A549 (cell line): Measurements from ENCODE around the gene OCA2. TPM values are rescaled to one million over a fixed set of nuclear protein-coding genes. Genes with fewer than 3 reads are reported as not detected.

Source experiments
- ATAC-seq, 2 experiments: fragments of 200-7000 bp in 1 of 2; fragments of >200 bp in 1 of 2; cut with Nextera tagmentation in 1 of 2; cut with Tn5 transposase in 1 of 2; 3 replicates each; pipeline versions ENCODE4 v1.8.0 to v1.9.1; 2018 to 2020; ENCODE audit warnings: mild to moderate bottlenecking in 1 of 2, moderate library complexity in 1 of 2
- CTCF ChIA-PET: fragments of 300-600 bp; sonication (Branson Sonifier 250); formaldehyde crosslinking; extraction: SDS; loops from one replicate; lab custom pipeline; 2021; ENCODE audit warnings: antibody characterized with exemption, inconsistent platforms; lab: Yijun Ruan, JAX
- POLR2A ChIA-PET: fragments of 350-600 bp; formaldehyde crosslinking; extraction: SDS; loops from one replicate; lab custom pipeline; 2021; ENCODE audit warnings: antibody characterized with exemption, inconsistent platforms; lab: Yijun Ruan, JAX
- DNase-seq, 2 experiments: peaks; one replicate each; pipeline versions ENCODE4 v3.0.0 to v3.0.0-alpha.2; 2011 to 2016; ENCODE audit warnings: low read depth in 1 of 2, low spot score in 1 of 2
- FAIRE-seq: peaks from 2 replicates; lab custom pipeline; 2011; peaks lifted over from hg19 to GRCh38; lab: Jason Lieb, UNC
- H3K27ac ChIP-seq, 2 experiments: fragments of >200 bp; sonication (Bioruptor Twin); formaldehyde crosslinking; 3 replicates each; pipeline ENCODE4 v1.5.1; 2016 to 2017
- H3K4me1 ChIP-seq: fragments of >200 bp; sonication (Bioruptor Twin); formaldehyde crosslinking; 3 replicates; pipeline ENCODE4 v1.6.1; 2016
- H3K4me2 ChIP-seq: fragments of >200 bp; sonication (Bioruptor Twin); formaldehyde crosslinking; 3 replicates; pipeline ENCODE4 v1.6.1; 2016
- H3K4me3 ChIP-seq: fragments of >200 bp; sonication (Bioruptor Twin); formaldehyde crosslinking; 3 replicates; pipeline ENCODE4 v1.5.1; 2016
- H3K9me3 ChIP-seq: fragments of >200 bp; sonication (Bioruptor Twin); formaldehyde crosslinking; 3 replicates; pipeline ENCODE4 v1.6.1; 2016
- CEBPB ChIP-seq, 2 experiments: fragments of >200 bp in 1 of 2; sonication (Bioruptor Twin) in 1 of 2; formaldehyde crosslinking in 1 of 2; IDR thresholded peaks; 2 replicates each; pipeline ENCODE4 v1.6.1; 2012 to 2016
- ELK1 ChIP-seq: fragments of 150-350 bp; IDR thresholded peaks from 2 replicates; pipeline ENCODE4 v1.6.1; 2014; ENCODE audit warnings: low read depth, mild to moderate bottlenecking, low read length
- EP300 ChIP-seq, 2 experiments: fragments of >200 bp; sonication (Bioruptor Twin); formaldehyde crosslinking; IDR thresholded peaks; 2 replicates in 1 of 2; 3 replicates in 1 of 2; pipeline ENCODE4 v1.6.1; 2016 to 2017
- FOSB ChIP-seq: fragments of 250-450 bp; sonication (Bioruptor Pico); IDR thresholded peaks from 2 replicates; pipeline ENCODE4 v1.5.0; 2020; ENCODE audit warnings: mild to moderate bottlenecking, moderate library complexity
- GATA3 ChIP-seq: IDR thresholded peaks from 2 replicates; pipeline ENCODE4 v1.6.1; 2012; ENCODE audit warnings: borderline replicate concordance
- HMGXB4 ChIP-seq: fragments of 250-450 bp; sonication (Bioruptor Pico); IDR thresholded peaks from 2 replicates; pipeline ENCODE4 v1.5.0; 2021; ENCODE audit warnings: mild to moderate bottlenecking, moderate library complexity, borderline replicate concordance
- HOXB13 ChIP-seq: fragments of 250-450 bp; sonication (Bioruptor Pico); IDR thresholded peaks from 2 replicates; pipeline ENCODE4 v1.5.0; 2020; ENCODE audit warnings: low read depth, mild to moderate bottlenecking, moderate library complexity
- JUN ChIP-seq, 2 experiments: fragments of >200 bp; sonication (Bioruptor Twin); formaldehyde crosslinking; IDR thresholded peaks; 2 replicates in 1 of 2; 3 replicates in 1 of 2; pipeline ENCODE4 v1.6.1; 2016 to 2017
- MAFK ChIP-seq: fragments of 450-650 bp; IDR thresholded peaks from 2 replicates; pipeline ENCODE4 v1.6.1; 2014; ENCODE audit not compliant: partially characterized antibody
- MAX ChIP-seq: IDR thresholded peaks from 2 replicates; pipeline ENCODE4 v1.6.1; 2012
- POLR2A ChIP-seq: IDR thresholded peaks from 2 replicates; pipeline ENCODE4 v1.6.1; 2012; ENCODE audit warnings: mild to moderate bottlenecking, low read length
- RARB ChIP-seq: fragments of 250-450 bp; sonication (Bioruptor Pico); IDR thresholded peaks from 2 replicates; pipeline ENCODE4 v1.8.0; 2021; ENCODE audit warnings: mild to moderate bottlenecking, moderate library complexity
- REST ChIP-seq: fragments of 200-600 bp; sonication (generic); IDR thresholded peaks from 2 replicates; pipeline ENCODE4 v1.6.1; 2016; ENCODE audit warnings: antibody characterized with exemption, mild to moderate bottlenecking, moderate library complexity
- WGBS: methylation state at CpG from one replicate; pipeline ENCODE4 v1.1.6; 2017; ENCODE audit errors: missing lambda C conversion rate; 5-methylcytosine and 5-hydroxymethylcytosine counted together
- polyA plus RNA-seq, 4 experiments: library from polyadenylated mRNA; depleted of rRNA in 3 of 4; stranded (reverse); fragments of >200 nt; fragmentation: RNase III in 1 of 4; extraction: RNeasy Plus Mini Kit Qiagen cat#74134 plus additional on column Dnase treatment in 1 of 4; gene quantifications; 2 replicates in 3 of 4; 3 replicates in 1 of 4; pipeline ENCODE4 v1.2.3, GENCODE V29; 2011 to 2017

The OCA2 gene
- polyA plus RNA-seq, 2 of the 4 experiments (the other 2 are of a cell fraction) = 0.17 to 0.25 TPM

- H3K4me3 ChIP-seq = no peak overlapping the region
- ATAC-seq (no peak), DNase-seq (no peak), FAIRE-seq (peak; percentile 65)
- CTCF ChIA-PET = interaction anchor here (1.2 to 4.1 kb wide), 5 partner anchors 13 to 1124 kb away, joined by 3 to 24 read pairs (median 4); no protein-coding TSS in a partner anchor
- H3K27ac ChIP-seq = no peak overlapping the region
- 90% methylated on average over 5 of the region's 5 CpGs for WGBS
- H3K9me3 ChIP-seq = no peaks in the 10 kb centered on the region
- H3K4me1 ChIP-seq = peaks cover 7% of the 10 kb centered on the region; the same call in 2 of the 3 replicates
- H3K4me2 ChIP-seq = no peak overlapping the region
- TF ChIP-seq POLR2A (no peak), MAFK (peak; percentile 91)
- TF ChIP-seq, all 56 proteins: peak for 1
- POLR2A ChIA-PET = no interaction called here
Observed at GRCh38 chr15:28097656-28098359, 1.3 kb downstream of the OCA2 start.

GRCh38 chr15:28096670-28097431 lies 2.3 kb downstream of the OCA2 start:
- peak overlapping the region; percentile 81 for H3K4me2 ChIP-seq
- TF ChIP-seq POLR2A = no peak
- TF ChIP-seq REST = no peak
- ATAC-seq (peak; percentile 1 to 2; a peak in 4 of 6 replicates), FAIRE-seq (no peak), DNase-seq (no peak)
- ChIA-PET CTCF (interaction anchor here (1.2 to 4.1 kb wide), 5 partner anchors 12 to 28 kb away, joined by 3 to 24 read pairs (median 4); no protein-coding TSS in a partner anchor), POLR2A (interaction anchor here (1.1 kb wide), 1 partner anchor 11 kb away, joined by 4 read pairs; no protein-coding TSS in a partner anchor)
- H3K4me1 ChIP-seq = peaks cover 7% of the 10 kb centered on the region; the same call in 2 of the 3 replicates
- peak overlapping the region; percentile 31 to 71; a peak in 5 of 6 replicates for H3K27ac ChIP-seq
- 51% methylated on average over 59 of the region's 72 CpGs for WGBS
- peak overlapping the region; percentile 50 for H3K4me3 ChIP-seq
- H3K9me3 ChIP-seq = peaks cover 5% of the 10 kb centered on the region; the same call in 2 of the 3 replicates

GRCh38 chr15:28096411-28096669 lies 2.8 kb downstream of the OCA2 start:
- ChIA-PET CTCF (interaction anchor here (1.5 to 4.1 kb wide), 3 partner anchors 11 to 28 kb away, joined by 4 to 24 read pairs (median 8); no protein-coding TSS in a partner anchor), POLR2A (interaction anchor here (0.9 to 1.1 kb wide), 2 partner anchors 11 kb away, joined by 3 to 4 read pairs; no protein-coding TSS in a partner anchor)
- no peak for FAIRE-seq
- no peak for DNase-seq
- 5% methylated on average over 12 of the region's 13 CpGs for WGBS
- peak in 1 of 2 experiments; percentile 60; a peak in 3 of 6 replicates for ATAC-seq
- TF ChIP-seq JUN (IDR thresholded peaks at IDR 0.05) (no peak), EP300 (IDR thresholded peaks at IDR 0.05) (no peak), GATA3 (no peak), POLR2A (peak; percentile 14; the same call in 1 of the 2 replicates)
- Histone ChIP-seq H3K9me3 (peaks cover 10% of the 10 kb centered on the region; the same call in 2 of the 3 replicates), H3K27ac (peak overlapping the region; percentile 31 to 71; a peak in 5 of 6 replicates), H3K4me2 (peak overlapping the region; percentile 81), H3K4me1 (peaks cover 7% of the 10 kb centered on the region; the same call in 2 of the 3 replicates), H3K4me3 (peak overlapping the region; percentile 50)

GRCh38 chr15:28094732-28095521 lies 4.2 kb downstream of the OCA2 start:
- no peak overlapping the region for H3K27ac ChIP-seq
- peaks cover 20% of the 10 kb centered on the region for H3K9me3 ChIP-seq
- no peak for DNase-seq
- peak overlapping the region; percentile 81 for H3K4me2 ChIP-seq
- no peak overlapping the region for H3K4me3 ChIP-seq
- ChIA-PET CTCF (interaction anchor here (1.0 to 2.5 kb wide), 4 partner anchors 8 to 31 kb away, joined by 3 to 8 read pairs (median 3); no protein-coding TSS in a partner anchor), POLR2A (no interaction called here)
- WGBS = 88% methylated on average over 47 of the region's 76 CpGs
- FAIRE-seq = no peak
- H3K4me1 ChIP-seq = peaks cover 7% of the 10 kb centered on the region; the same call in 2 of the 3 replicates
- ATAC-seq = no peak
- TF ChIP-seq HMGXB4 (CRISPR knock-in tag) (no peak), ELK1 (no peak), MAX (no peak), RARB (CRISPR knock-in tag) (no peak), JUN (IDR thresholded peaks at IDR 0.05) (no peak), EP300 (IDR thresholded peaks at IDR 0.05) (no peak), HOXB13 (no peak), CEBPB (IDR thresholded peaks at IDR 0.05) (no peak), FOSB (CRISPR knock-in tag) (no peak)
